Esophagus muscularis mucosa (tissue), 3 donors: ENCODE measurements around the gene SF3B5.

Experiments
- CTCF ChIP-seq, 3 experiments: fragments of 200-600 bp in 2 of 3; fragments of 450-650 bp in 1 of 3; sonication (generic) in 2 of 3; IDR thresholded peaks; one replicate each; pipeline ENCODE4 v1.5.1; 2017 to 2019; ENCODE audit warnings: antibody characterized with exemption in 3 of 3, mild to moderate bottlenecking in 2 of 3, moderate library complexity in 1 of 3
- POLR2A ChIP-seq: fragments of 450-650 bp; IDR thresholded peaks from one replicate; pipeline ENCODE4 v1.6.1; 2017; ENCODE audit warnings: antibody characterized with exemption, moderate library complexity, mild to moderate bottlenecking, low read depth
- POLR2AphosphoS5 ChIP-seq, 2 donors: sonication (generic); formaldehyde crosslinking; IDR thresholded peaks; one replicate each; pipeline ENCODE4 v1.6.1; 2017; ENCODE audit warnings: antibody characterized with exemption in 2 of 2

DNA sequence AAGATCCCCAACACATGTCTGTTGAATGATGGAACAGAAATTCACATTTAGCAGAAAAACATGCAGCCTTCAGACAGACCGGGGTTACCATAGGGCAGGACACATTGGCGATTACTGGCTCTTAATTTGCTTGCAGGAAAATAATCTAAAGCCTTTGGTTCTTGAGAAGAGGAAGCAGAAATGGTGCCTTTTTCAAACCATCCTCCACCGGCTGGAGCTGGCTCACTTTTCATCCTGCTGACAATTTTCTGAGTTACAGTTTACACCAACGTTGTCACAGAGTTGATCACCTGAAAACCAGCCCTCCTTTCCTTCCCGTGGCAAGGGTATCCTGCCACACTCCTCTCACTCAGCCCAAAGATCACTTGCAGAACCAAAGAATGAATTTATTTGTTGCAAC is 32.6 kb downstream of the SF3B5 start:
- TF ChIP-seq CTCF (IDR thresholded peaks at IDR 0.05) (no peak), POLR2A (no peak), POLR2AphosphoS5 (IDR thresholded peaks at IDR 0.05) (no peak)
